H1 (cell line): Measurements from ENCODE around the gene CENPP. TPM values are rescaled to one million over a fixed set of nuclear protein-coding genes. Genes with fewer than 3 reads are reported as not detected.

Source experiments
- CTCF ChIA-PET: fragments of 300-600 bp; sonication (Branson Sonifier 250); formaldehyde crosslinking; loops from one replicate; lab custom pipeline; 2021; ENCODE audit not compliant: partially characterized antibody; lab: Charles Lee
- POLR2A ChIA-PET: fragments of 300-600 bp; sonication (Branson Sonifier 250); formaldehyde crosslinking; loops from one replicate; lab custom pipeline; 2021; ENCODE audit warnings: inconsistent platforms; ENCODE audit not compliant: partially characterized antibody; lab: Charles Lee
- DNase-seq, 2 experiments: peaks; one replicate each; pipeline versions ENCODE4 v3.0.0 to v3.0.0-alpha.2; 2010 to 2022; ENCODE audit warnings: low spot score in 2 of 2, low read depth in 1 of 2, mixed read lengths in 1 of 2
- FAIRE-seq: peaks from 2 replicates; lab custom pipeline; 2011; peaks lifted over from hg19 to GRCh38; lab: Jason Lieb, UNC
- H2AFZ ChIP-seq: 2 replicates; pipeline ENCODE4 v1.8.1; 2012; ENCODE audit warnings: low read length, inconsistent platforms
- H2AK5ac ChIP-seq: 2 replicates; pipeline ENCODE4 v1.6.1; 2013; ENCODE audit warnings: low read depth, low read length
- H2BK120ac ChIP-seq: replicated peaks from 2 replicates; pipeline ENCODE3; 2013; ENCODE audit warnings: low read depth, low read length, inconsistent platforms
- H2BK12ac ChIP-seq: 2 replicates; pipeline ENCODE4 v1.6.1; 2013; ENCODE audit warnings: low read depth, low read length
- H2BK15ac ChIP-seq: 2 replicates; pipeline ENCODE4 v1.6.1; 2013; ENCODE audit warnings: low read length
- H2BK20ac ChIP-seq: 2 replicates; pipeline ENCODE4 v1.6.1; 2013; ENCODE audit warnings: low read length
- H2BK5ac ChIP-seq: 2 replicates; pipeline ENCODE4 v1.6.1; 2013; ENCODE audit warnings: low read depth, low read length
- H3K14ac ChIP-seq: 2 replicates; pipeline ENCODE4 v1.6.1; 2013; ENCODE audit warnings: inconsistent platforms; ENCODE audit not compliant: insufficient read length
- H3K18ac ChIP-seq: 2 replicates; pipeline ENCODE4 v1.6.1; 2013; ENCODE audit warnings: low read length; ENCODE audit errors: extremely low read depth
- H3K23ac ChIP-seq: 2 replicates; pipeline ENCODE4 v1.6.1; 2013; ENCODE audit warnings: inconsistent platforms; ENCODE audit not compliant: insufficient read length
- H3K23me2 ChIP-seq: 2 replicates; pipeline ENCODE4 v1.6.1; 2013; ENCODE audit warnings: low read depth, low read length
- H3K27ac ChIP-seq: 2 replicates; pipeline ENCODE4 v1.6.1; 2011; ENCODE audit warnings: low read depth, low read length, inconsistent platforms
- H3K27me3 ChIP-seq, 4 experiments: replicated peaks in 1 of 4; 1 replicate in 1 of 4; 2 replicates in 3 of 4; pipeline versions ENCODE4 v1.6.1 to v1.8.1; 2011 to 2013; ENCODE audit warnings: low read length in 3 of 4, mild to moderate bottlenecking in 3 of 4, inconsistent platforms in 2 of 4, mixed read lengths in 2 of 4, moderate library complexity in 1 of 4; ENCODE audit not compliant: control insufficient read depth in 3 of 4, insufficient read depth in 3 of 4; ENCODE audit errors: extremely low read depth in 1 of 4
- H3K36me3 ChIP-seq, 4 experiments: 2 replicates each; pipeline versions ENCODE4 v1.6.1 to v1.8.1; 2011 to 2013; ENCODE audit warnings: mild to moderate bottlenecking in 4 of 4, low read length in 3 of 4, moderate library complexity in 2 of 4, control low read depth in 1 of 4, inconsistent platforms in 1 of 4; ENCODE audit not compliant: insufficient read depth in 4 of 4, control insufficient read depth in 2 of 4
- H3K4ac ChIP-seq: replicated peaks from 2 replicates; pipeline ENCODE3; 2013; ENCODE audit warnings: low read length, low read depth, mixed read lengths, inconsistent platforms; ENCODE audit not compliant: insufficient read length
- H3K4me1 ChIP-seq, 4 experiments: replicated peaks in 1 of 4; 1 replicate in 1 of 4; 2 replicates in 3 of 4; pipeline versions ENCODE4 v1.6.1 to v1.8.1; 2011 to 2013; ENCODE audit warnings: low read length in 3 of 4, inconsistent platforms in 2 of 4, mixed read lengths in 1 of 4; ENCODE audit not compliant: insufficient read depth in 4 of 4, control insufficient read depth in 3 of 4
- H3K4me2 ChIP-seq, 2 experiments: 2 replicates each; pipeline versions ENCODE4 v1.6.1 to v1.8.1; 2011 to 2013; ENCODE audit warnings: low read depth in 2 of 2, low read length in 2 of 2, control low read depth in 1 of 2, inconsistent platforms in 1 of 2, mild to moderate bottlenecking in 1 of 2; ENCODE audit not compliant: insufficient read depth in 1 of 2
- H3K4me3 ChIP-seq, 4 experiments: fragments of 200-600, 300-600 bp in 1 of 4; sonication (generic), shearing (Covaris generic), sonication (Bioruptor Twin) in 1 of 4; 2 replicates each; pipeline versions ENCODE4 v1.5.1 to v1.8.1; 2011 to 2016; ENCODE audit warnings: low read length in 4 of 4, low read depth in 3 of 4, control low read depth in 2 of 4, inconsistent platforms in 2 of 4, mild to moderate bottlenecking in 2 of 4, mixed read lengths in 1 of 4, moderate library complexity in 1 of 4; ENCODE audit not compliant: insufficient read depth in 2 of 4; ENCODE audit errors: extremely low read depth in 1 of 4
- H3K56ac ChIP-seq: replicated peaks from 2 replicates; pipeline ENCODE3; 2013; ENCODE audit warnings: low read depth, mild to moderate bottlenecking, mixed read lengths, low read length, inconsistent platforms; ENCODE audit not compliant: insufficient read length
- H3K79me1 ChIP-seq: 2 replicates; pipeline ENCODE4 v1.6.1; 2013; ENCODE audit warnings: low read depth, low read length, control low read depth
- H3K79me2 ChIP-seq, 2 experiments: 2 replicates each; pipeline versions ENCODE4 v1.6.1 to v1.8.1; 2012 to 2013; ENCODE audit warnings: low read length in 2 of 2, mild to moderate bottlenecking in 2 of 2, inconsistent platforms in 1 of 2; ENCODE audit not compliant: insufficient read depth in 2 of 2, control insufficient read depth in 1 of 2
- H3K9ac ChIP-seq, 4 experiments: replicated peaks in 1 of 4; 1 replicate in 1 of 4; 2 replicates in 3 of 4; pipeline versions ENCODE4 v1.6.1 to v1.8.1; 2011 to 2013; ENCODE audit warnings: low read depth in 3 of 4, low read length in 3 of 4, control low read depth in 2 of 4, mild to moderate bottlenecking in 2 of 4, moderate library complexity in 2 of 4, inconsistent platforms in 1 of 4; ENCODE audit errors: extremely low read depth in 1 of 4
- H3K9me3 ChIP-seq, 2 experiments: 2 replicates each; pipeline versions ENCODE4 v1.6.1 to v1.8.1; 2012 to 2013; ENCODE audit warnings: mild to moderate bottlenecking in 2 of 2, moderate library complexity in 2 of 2, control low read depth in 1 of 2, inconsistent platforms in 1 of 2, low read depth in 1 of 2, low read length in 1 of 2, mixed read lengths in 1 of 2; ENCODE audit not compliant: insufficient read depth in 2 of 2
- H4K20me1 ChIP-seq, 2 experiments: replicated peaks in 1 of 2; 2 replicates each; pipeline versions ENCODE3 to v1.8.1; 2011 to 2013; ENCODE audit warnings: inconsistent platforms in 2 of 2, low read length in 2 of 2, mild to moderate bottlenecking in 1 of 2; ENCODE audit not compliant: insufficient read depth in 2 of 2, control insufficient read depth in 1 of 2
- H4K5ac ChIP-seq: 2 replicates; pipeline ENCODE4 v1.6.1; 2013; ENCODE audit warnings: low read length, low read depth, mixed read lengths, inconsistent platforms; ENCODE audit not compliant: insufficient read length
- H4K8ac ChIP-seq: 2 replicates; pipeline ENCODE4 v1.8.0; 2013; ENCODE audit warnings: mild to moderate bottlenecking, moderate library complexity, low read length, inconsistent platforms; ENCODE audit not compliant: insufficient read depth; ENCODE audit errors: extremely low read depth
- H4K91ac ChIP-seq: replicated peaks from 2 replicates; pipeline ENCODE3; 2013; ENCODE audit warnings: low read length, mixed read lengths, inconsistent platforms; ENCODE audit not compliant: insufficient read length
- CTBP2 ChIP-seq: IDR thresholded peaks from 2 replicates; pipeline ENCODE4 v1.7.0; 2011; ENCODE audit warnings: borderline replicate concordance, mild to moderate bottlenecking, moderate library complexity, mixed read lengths, low read length; ENCODE audit not compliant: insufficient read depth, insufficient read length
- EP300 ChIP-seq, 2 experiments: IDR thresholded peaks; 1 replicate in 1 of 2; 2 replicates in 1 of 2; pipeline ENCODE4 v1.6.1; 2011 to 2012; ENCODE audit warnings: low read depth in 2 of 2, low read length in 2 of 2, mild to moderate bottlenecking in 2 of 2, borderline replicate concordance in 1 of 2, inconsistent platforms in 1 of 2, moderate library complexity in 1 of 2
- POLR2AphosphoS5 ChIP-seq: IDR thresholded peaks from 2 replicates; pipeline ENCODE4 v1.6.1; 2011; ENCODE audit warnings: low read depth, low read length
- RFX5 ChIP-seq: IDR thresholded peaks from 2 replicates; pipeline ENCODE4 v1.6.1; 2011; ENCODE audit warnings: low read depth, low read length, improper control_type of control experiment, borderline replicate concordance
- RXRA ChIP-seq: IDR thresholded peaks from 2 replicates; pipeline ENCODE4 v1.6.1; 2011; ENCODE audit warnings: low read depth, mild to moderate bottlenecking, low read length, moderate library complexity; ENCODE audit not compliant: insufficient read depth
- SAP30 ChIP-seq: fragments of 300-600 bp; sonication (generic); IDR thresholded peaks from 2 replicates; pipeline ENCODE4 v1.7.1; 2012; ENCODE audit warnings: low read length, moderate library complexity, mild to moderate bottlenecking, inconsistent platforms; ENCODE audit not compliant: insufficient read depth, insufficient replicate concordance
- SRF ChIP-seq: IDR thresholded peaks from 2 replicates; pipeline ENCODE4 v1.6.1; 2011; ENCODE audit warnings: mild to moderate bottlenecking, low read depth, low read length, moderate library complexity
- TAF1 ChIP-seq: IDR thresholded peaks from 2 replicates; pipeline ENCODE4 v1.6.1; 2011; ENCODE audit warnings: mild to moderate bottlenecking, low read depth, low read length
- TCF12 ChIP-seq: IDR thresholded peaks from 2 replicates; pipeline ENCODE4 v1.6.1; 2011; ENCODE audit warnings: low read depth, mild to moderate bottlenecking, low read length
- WGBS, 2 experiments: shearing (Covaris generic) in 1 of 2; methylation state at CpG; one replicate each; pipeline versions ENCODE4 v1.1.6 to v1.1.7; 2013 to 2015; ENCODE audit warnings: low lambda C conversion rate in 2 of 2, mixed read lengths in 2 of 2, inconsistent platforms in 1 of 2, low coverage in 1 of 2, missing lambda C conversion rate in 1 of 2; ENCODE audit not compliant: insufficient replicate concordance in 2 of 2, insufficient coverage in 1 of 2, insufficient read length in 1 of 2; ENCODE audit errors: extremely low coverage in 1 of 2, missing lambda C conversion rate in 1 of 2; 5-methylcytosine and 5-hydroxymethylcytosine counted together
- polyA plus RNA-seq, 7 experiments: library from polyadenylated mRNA; depleted of rRNA in 3 of 7; stranded (reverse) in 5 of 7; unstranded in 2 of 7; fragments of >200 nt in 5 of 7; fragments of 200-250 nt in 2 of 7; gene quantifications; 1 replicate in 5 of 7; 2 replicates in 1 of 7; 4 replicates in 1 of 7; pipeline versions ENCODE4 v1.2.1 to v1.2.3, GENCODE V29; 2011 to 2013; ENCODE audit warnings: missing spikeins in 2 of 7, mixed read lengths in 2 of 7
- total RNA-seq: library from RNA; stranded (reverse); fragmentation: NEBNext Ultra II Directional; extraction: Animal tissue kit (Norgen Biotek cat#: 25700); gene quantifications from 2 replicates; pipeline ENCODE4 v1.2.1, GENCODE V29; 2021
- TF ChIP-seq, protein P1 (sequence below): IDR thresholded peaks from 2 replicates; pipeline ENCODE4 v1.6.1; 2012; ENCODE audit warnings: inconsistent platforms

Gene CENPP
- total and polyA plus RNA-seq, 2 of the 8 experiments (the other 6 are each of a cell fraction or from before 2014, with no cell fraction given): 2.7 to 10.8 TPM

DNA sequence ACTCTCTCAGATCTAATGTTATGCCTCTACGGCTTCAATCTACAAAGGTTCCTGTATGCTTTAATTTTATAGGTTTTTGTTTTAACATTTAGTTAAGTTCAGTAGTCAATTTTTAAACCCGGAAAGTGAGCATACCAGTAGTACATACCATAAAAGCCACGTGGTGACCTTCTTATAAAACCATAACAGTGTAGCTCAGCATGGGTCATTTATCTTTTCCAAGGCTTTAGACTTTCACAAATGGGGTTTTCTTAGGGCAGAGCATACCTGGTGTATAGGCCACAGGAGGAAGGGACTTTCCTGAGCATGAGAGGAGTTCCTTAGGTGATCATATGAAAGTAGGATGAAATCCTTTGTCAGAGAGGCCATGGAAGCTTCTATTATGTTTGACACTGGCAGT lies 186.9 kb downstream of the CENPP start:
- H3K27me3 ChIP-seq: no peaks in the 10 kb centered on the region
- no peak overlapping the region for H3K18ac ChIP-seq
- no peak overlapping the region for H3K4ac ChIP-seq
- no peak overlapping the region for H3K4me3 ChIP-seq
- H3K9me3 ChIP-seq: no peaks in the 10 kb centered on the region
- no peak overlapping the region for H3K27ac ChIP-seq
- no peaks in the 10 kb centered on the region for H3K36me3 ChIP-seq
- WGBS, 2 experiments: 60% methylated on average over 3 of the region's 3 CpGs; no CpG with 5 or more reads in 1 of the 2 experiments
- no peaks in the 10 kb centered on the region for H3K23me2 ChIP-seq
- FAIRE-seq (no peak), DNase-seq (no peak)
- CTCF ChIA-PET: interaction anchor here (0.6 to 2.5 kb wide), 2 partner anchors 10 to 36 kb away, joined by 3 to 11 read pairs; no protein-coding TSS in a partner anchor
- H3K23ac ChIP-seq: no peak overlapping the region
- H3K79me1 ChIP-seq: no peaks in the 10 kb centered on the region
- H3K4me1 ChIP-seq: peaks cover 0 to 2% (median 0%) of the 10 kb centered on the region in 4 experiments; a peak in 2 of 7 replicates
- H3K9ac ChIP-seq: no peak overlapping the region
- H2AK5ac ChIP-seq: no peak overlapping the region
- H2BK120ac ChIP-seq: no peak overlapping the region
- H3K56ac ChIP-seq: no peak overlapping the region
- H2AFZ ChIP-seq: no peak overlapping the region
- no peak overlapping the region for H4K91ac ChIP-seq
- TF ChIP-seq, protein P1, sequence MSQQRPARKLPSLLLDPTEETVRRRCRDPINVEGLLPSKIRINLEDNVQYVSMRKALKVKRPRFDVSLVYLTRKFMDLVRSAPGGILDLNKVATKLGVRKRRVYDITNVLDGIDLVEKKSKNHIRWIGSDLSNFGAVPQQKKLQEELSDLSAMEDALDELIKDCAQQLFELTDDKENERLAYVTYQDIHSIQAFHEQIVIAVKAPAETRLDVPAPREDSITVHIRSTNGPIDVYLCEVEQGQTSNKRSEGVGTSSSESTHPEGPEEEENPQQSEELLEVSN: no peak
- TF ChIP-seq SRF (no peak), TAF1 (no peak), SAP30 (no peak), CTBP2 (no peak), EP300 (IDR thresholded peaks at IDR 0.05; ENCODE audit: borderline replicate concordance in 1 of 2, low read depth in 2 of 2, low read length in 2 of 2) (no peak), TCF12 (no peak), RXRA (no peak), POLR2AphosphoS5 (no peak), RFX5 (no peak)
- TF ChIP-seq, all 59 proteins: peak for 0
- H2BK20ac ChIP-seq: no peak overlapping the region
- no peak overlapping the region for H2BK5ac ChIP-seq
- no peak overlapping the region for H3K14ac ChIP-seq
- H2BK12ac ChIP-seq: no peak overlapping the region
- no peaks in the 10 kb centered on the region for H4K20me1 ChIP-seq
- no peaks in the 10 kb centered on the region for H3K79me2 ChIP-seq
- no peak overlapping the region for H3K4me2 ChIP-seq
- no peak overlapping the region for H4K8ac ChIP-seq
- H2BK15ac ChIP-seq: no peak overlapping the region
- H4K5ac ChIP-seq: no peak overlapping the region
- POLR2A ChIA-PET: no interaction called here
